Peyer's patch (tissue), 4 donors: ENCODE measurements around the gene MYO1F. TPM values are rescaled to one million over a fixed set of nuclear protein-coding genes. Genes with fewer than 3 reads are reported as not detected.

Source experiments
- DNase-seq, 3 donors: peaks; one replicate each; pipeline ENCODE4 v3.0.0-alpha.2; 2017 to 2019
- H3K27ac ChIP-seq, 4 donors: fragments of 200-600 bp; sonication (generic); one replicate each; pipeline ENCODE4 v1.5.1; 2016 to 2019
- H3K27me3 ChIP-seq, 2 donors: fragments of 200-600 bp; sonication (generic); one replicate each; pipeline ENCODE4 v1.5.1; 2019
- H3K36me3 ChIP-seq, 3 donors: fragments of 200-600 bp; sonication (generic); one replicate each; pipeline ENCODE4 v1.5.1; 2016 to 2019
- H3K4me1 ChIP-seq, 4 donors: fragments of 200-600 bp; sonication (generic); one replicate each; pipeline ENCODE4 v1.5.1; 2016 to 2019
- H3K4me3 ChIP-seq, 4 donors: fragments of 200-600 bp; sonication (generic); 1 replicate in 3 of 4; 2 replicates in 1 of 4; pipeline ENCODE4 v1.5.1; 2016 to 2019; ENCODE audit warnings: mild to moderate bottlenecking in 1 of 4
- H3K9me3 ChIP-seq, 4 donors: fragments of 200-600 bp; sonication (generic); one replicate each; pipeline ENCODE4 v1.5.1; 2016 to 2019; ENCODE audit warnings: mild to moderate bottlenecking in 1 of 4
- POLR2A ChIP-seq, 2 donors: fragments of 450-650 bp; IDR thresholded peaks; one replicate each; pipeline ENCODE4 v1.5.1; 2017; ENCODE audit warnings: antibody characterized with exemption in 2 of 2, mild to moderate bottlenecking in 2 of 2, moderate library complexity in 2 of 2
- total RNA-seq, 4 donors: library from RNA; depleted of rRNA; stranded (reverse); fragments of >200 nt; gene quantifications; one replicate each; pipeline ENCODE4 v1.1.0, GENCODE V29; 2016
- TF ChIP-seq, protein P1 (sequence below), 6 experiments: fragments of 450-650 bp in 4 of 6; fragments of 200-600 bp in 2 of 6; sonication (generic) in 1 of 6; IDR thresholded peaks; one replicate each; pipeline ENCODE4 v1.5.1; 2017 to 2019; ENCODE audit warnings: antibody characterized with exemption in 6 of 6, mild to moderate bottlenecking in 3 of 6, moderate library complexity in 1 of 6

MYO1F gene
- total RNA-seq, 4 donors from 2014 or later: 10.8 to 168 (median 22.1) TPM

DNA sequence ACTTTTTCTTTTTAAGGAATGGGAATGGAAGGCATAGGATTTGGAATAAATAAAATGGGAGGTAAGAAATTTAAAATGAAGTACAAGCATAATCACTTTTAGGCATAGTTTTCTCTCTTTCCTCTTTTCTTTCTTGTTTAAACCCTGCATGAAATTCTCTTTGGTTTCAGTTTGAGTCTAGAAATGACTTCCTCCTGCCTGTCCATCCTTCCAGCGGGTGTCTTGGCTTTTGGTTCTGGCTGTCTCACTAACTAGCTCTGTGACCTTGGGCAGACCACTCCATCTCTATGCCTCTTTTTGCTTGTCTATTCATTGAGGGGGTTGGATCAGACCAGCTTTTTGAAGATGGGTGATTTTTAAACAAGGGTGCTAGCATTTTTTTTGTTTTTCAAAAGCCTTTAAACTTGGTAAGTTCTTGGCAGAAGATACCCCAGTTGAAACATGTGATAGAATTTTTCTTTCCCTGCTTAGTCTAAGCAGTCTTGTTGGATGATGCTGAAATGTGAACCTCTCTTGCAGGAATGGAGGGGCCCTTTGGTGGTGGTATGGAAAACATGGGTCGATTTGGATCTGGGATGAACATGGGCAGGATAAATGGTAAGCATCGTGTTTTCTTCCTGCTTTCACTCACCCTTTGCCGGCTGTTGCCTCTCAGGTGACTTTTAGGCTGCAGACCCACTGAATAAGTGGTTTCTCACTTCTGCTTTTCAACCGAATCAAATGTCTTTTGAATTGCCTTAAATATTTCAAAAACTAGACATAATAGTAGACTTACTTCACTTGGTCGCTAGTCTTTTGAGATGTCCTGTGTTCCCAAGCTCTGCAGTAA lies 103.4 kb downstream of the MYO1F start:
- H3K36me3 ChIP-seq: peaks cover 0 to 96% (median 0%) of the 10 kb centered on the region in 3 donors

More for the DNA sequence above, 103.4 kb downstream of the MYO1F start:
- no peaks in the 10 kb centered on the region for H3K9me3 ChIP-seq
- peaks cover 0 to 10% (median 0%) of the 10 kb centered on the region in 4 donors for H3K4me1 ChIP-seq
- H3K4me3 ChIP-seq: peak overlapping the region in 1 of 4 donors; percentile 6
- TF ChIP-seq, protein P1, sequence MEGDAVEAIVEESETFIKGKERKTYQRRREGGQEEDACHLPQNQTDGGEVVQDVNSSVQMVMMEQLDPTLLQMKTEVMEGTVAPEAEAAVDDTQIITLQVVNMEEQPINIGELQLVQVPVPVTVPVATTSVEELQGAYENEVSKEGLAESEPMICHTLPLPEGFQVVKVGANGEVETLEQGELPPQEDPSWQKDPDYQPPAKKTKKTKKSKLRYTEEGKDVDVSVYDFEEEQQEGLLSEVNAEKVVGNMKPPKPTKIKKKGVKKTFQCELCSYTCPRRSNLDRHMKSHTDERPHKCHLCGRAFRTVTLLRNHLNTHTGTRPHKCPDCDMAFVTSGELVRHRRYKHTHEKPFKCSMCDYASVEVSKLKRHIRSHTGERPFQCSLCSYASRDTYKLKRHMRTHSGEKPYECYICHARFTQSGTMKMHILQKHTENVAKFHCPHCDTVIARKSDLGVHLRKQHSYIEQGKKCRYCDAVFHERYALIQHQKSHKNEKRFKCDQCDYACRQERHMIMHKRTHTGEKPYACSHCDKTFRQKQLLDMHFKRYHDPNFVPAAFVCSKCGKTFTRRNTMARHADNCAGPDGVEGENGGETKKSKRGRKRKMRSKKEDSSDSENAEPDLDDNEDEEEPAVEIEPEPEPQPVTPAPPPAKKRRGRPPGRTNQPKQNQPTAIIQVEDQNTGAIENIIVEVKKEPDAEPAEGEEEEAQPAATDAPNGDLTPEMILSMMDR (IDR thresholded peaks at IDR 0.05): no peak
- no peak for TF ChIP-seq POLR2A (IDR thresholded peaks at IDR 0.05)
- peak overlapping the region in 2 of 4 donors; percentile 7 to 71 for H3K27ac ChIP-seq
- H3K27me3 ChIP-seq: no peaks in the 10 kb centered on the region
- peak in 2 of 3 donors; percentile 45 to 46 for DNase-seq

Other genes starting within 250 kb of the MYO1F start
- 10 to 100 TPM in 1 of 4 donors, 1 to 10 TPM in 3; 3.0 to 16.5 (median 7.8) TPM for gene KANK3, start 234.2 kb downstream of the MYO1F start, total RNA-seq
- gene ANGPTL4, start 213.3 kb downstream of the MYO1F start, total RNA-seq: 10 to 100 TPM; 22.6 to 82.1 (median 29.9) TPM
- 100 to 1,000 TPM in 3 of 4 donors, 10 to 100 TPM in 1; 76.2 to 181 (median 151) TPM for gene RAB11B, start 187.1 kb downstream of the MYO1F start, total RNA-seq
- 10 to 100 TPM; 53.5 to 97.4 (median 68.9) TPM for gene MARCHF2, start 164.1 kb downstream of the MYO1F start, total RNA-seq
- 100 to 1,000 TPM; 108 to 128 (median 116) TPM for gene HNRNPM, start 132.5 kb downstream of the MYO1F start, total RNA-seq
- 1 to 10 TPM in 3 of 4 donors, not detected in 1; 1.6 to 8.3 (median 2.7) TPM for gene PRAM1, start 74.8 kb downstream of the MYO1F start, total RNA-seq
- gene ZNF414, start 63.3 kb downstream of the MYO1F start, total RNA-seq: 10 to 100 TPM; 12.4 to 45.2 (median 24.1) TPM
- 10 to 100 TPM in 3 of 4 donors, not detected in 1; 26.5 to 92.4 (median 37.2) TPM for gene ADAMTS10, start 33.3 kb upstream of the MYO1F start, total RNA-seq
- gene NFILZ, start 53.2 kb upstream of the MYO1F start, total RNA-seq: not detected
- gene ACTL9, start 121.4 kb upstream of the MYO1F start, total RNA-seq: not detected
- gene OR2Z1, start 144.2 kb upstream of the MYO1F start, total RNA-seq: not detected